GM13976 (cell line): Measurements from ENCODE around the gene PODXL2.

Experiments
- DNase-seq: peaks from one replicate; pipeline ENCODE4 v3.0.0; 2012; ENCODE audit warnings: low spot score
- CTCF ChIP-seq: IDR thresholded peaks from 2 replicates; pipeline ENCODE4 v1.5.1; 2012; ENCODE audit warnings: borderline replicate concordance, mild to moderate bottlenecking; ENCODE audit not compliant: insufficient read depth; ENCODE audit errors: extremely low read depth, missing control alignments, control extremely low read depth
- in situ Hi-C: fragments of 300-500 bp; cut with MboI; formaldehyde crosslinking; loops from one replicate; pipeline ENCODE4 v1.12.0; 2022; ENCODE audit warnings: low sequenced_read_pairs, mixed read lengths, inconsistent platforms; ENCODE audit not compliant: unreplicated experiment

The PODXL2 gene

GRCh38 chr3:127720161-127720823 is 91.3 kb downstream of the PODXL2 start:
- TF ChIP-seq CTCF, result no peak
- in situ Hi-C loops, result no loop called here
- no peak for DNase-seq

GRCh38 chr3:127720985-127721935 is 92.3 kb downstream of the PODXL2 start:
- no peak for TF ChIP-seq CTCF
- no peak for DNase-seq
- in situ Hi-C loops, result no loop called here

- DNase-seq, result no peak
- in situ Hi-C loops, result no loop called here
- no peak for TF ChIP-seq CTCF
Observed at GRCh38 chr3:127722091-127722784, 93.3 kb downstream of the PODXL2 start.
